ENCODE data around the gene POLD2.
A peak's percentile ranks its signal among the peaks of the same experiment; 100 is the strongest.

Gene POLD2

DNA sequence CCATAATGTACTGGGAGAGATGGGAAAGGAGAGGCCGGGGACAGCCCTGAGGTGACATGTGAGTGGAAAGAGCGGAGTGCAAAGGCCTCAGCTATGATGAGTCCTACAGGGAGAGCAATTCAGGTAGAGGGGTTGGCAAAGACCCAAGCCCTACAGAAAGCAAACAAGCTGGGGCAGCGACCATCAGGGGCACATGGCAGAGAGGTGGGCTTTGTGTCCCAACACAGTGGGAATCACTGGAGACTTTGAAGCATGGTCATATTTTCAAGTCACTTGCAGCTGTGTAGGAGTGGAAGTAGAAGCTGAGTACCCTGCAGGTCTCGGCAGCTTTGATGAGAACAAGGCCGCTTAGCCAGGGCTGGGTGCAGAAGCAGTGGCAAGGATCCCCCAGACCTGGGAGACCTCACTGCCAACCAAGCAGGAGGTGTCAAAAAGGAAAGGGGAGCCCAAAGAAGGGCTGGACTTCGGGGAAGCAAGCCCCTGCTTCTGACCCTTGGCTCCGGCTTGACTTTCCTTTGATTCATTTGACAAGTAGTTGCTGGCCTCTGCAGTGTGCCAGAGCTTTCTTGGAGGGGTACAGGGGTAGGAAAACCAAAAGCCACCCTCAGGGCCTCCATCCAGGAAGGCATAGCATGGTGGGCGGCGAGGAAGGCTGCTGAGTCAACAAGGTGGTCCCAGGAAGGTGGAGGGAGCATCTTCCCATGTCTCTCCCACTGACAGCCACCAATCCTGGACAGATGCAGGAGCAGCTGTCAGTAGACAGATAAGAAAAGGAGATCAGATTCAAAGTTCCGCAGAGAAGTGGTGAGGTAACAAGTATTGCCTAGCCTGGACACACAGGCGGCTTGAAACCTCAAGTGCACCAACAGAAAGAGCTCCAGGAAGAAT lies 56.0 kb downstream of the POLD2 start:
- no peak overlapping the region for H4K91ac ChIP-seq (ENCODE audit: low read depth, low read length, poor library complexity)
- H2AK5ac ChIP-seq (ENCODE audit: low read depth, low read length): no peak overlapping the region
- H2BK120ac ChIP-seq (ENCODE audit: low read depth, low read length): peak overlapping the region; percentile 2
- no peak for DNase-seq (ENCODE audit: low spot score)
- H3K23ac ChIP-seq (ENCODE audit: low read depth, low read length, poor library complexity): no peak overlapping the region
- H3K79me1 ChIP-seq (ENCODE audit: low read depth, low read length): peaks cover 4% of the 10 kb centered on the region
- no peak overlapping the region for H2AFZ ChIP-seq (ENCODE audit: low read length)
- H3K4me2 ChIP-seq (ENCODE audit: insufficient read depth, low read length, poor library complexity, severe bottlenecking): no peak overlapping the region
- no peak overlapping the region for H3K27ac ChIP-seq (replicated peaks; ENCODE audit: low read length)
- no peak overlapping the region for H3K4ac ChIP-seq (ENCODE audit: low read length)
- H3K27me3 ChIP-seq (ENCODE audit: control insufficient read depth in 3 of 3, insufficient read depth in 3 of 3, low read depth in 1 of 3, low read length in 3 of 3): no peaks in the 10 kb centered on the region
- H3K36me3 ChIP-seq (replicated peaks in 1 of 2; ENCODE audit: control insufficient read depth in 2 of 2, insufficient read depth in 2 of 2, low read length in 2 of 2): peaks cover 0 to 6% of the 10 kb centered on the region in 2 donors
- no peak overlapping the region for H2BK15ac ChIP-seq (ENCODE audit: low read length)
- H2BK12ac ChIP-seq (ENCODE audit: low read length): no peak overlapping the region
- no peak overlapping the region for H3K9ac ChIP-seq (ENCODE audit: low read depth, low read length, poor library complexity)
- no peak overlapping the region for H3K4me3 ChIP-seq (ENCODE audit: low read length in 2 of 2)
- H3K9me3 ChIP-seq (replicated peaks in 1 of 2; ENCODE audit: control insufficient read depth in 2 of 2, insufficient read depth in 1 of 2, low read depth in 1 of 2, low read length in 2 of 2): no peaks in the 10 kb centered on the region
- H4K8ac ChIP-seq (ENCODE audit: low read depth, low read length): no peak overlapping the region
- H3K4me1 ChIP-seq (ENCODE audit: control insufficient read depth in 2 of 2, insufficient read depth in 1 of 2, low read depth in 1 of 2, low read length in 2 of 2): peaks cover 19 to 24% of the 10 kb centered on the region in 2 donors
- H3K14ac ChIP-seq (ENCODE audit: low read length): no peak overlapping the region
- WGBS, 2 donors (ENCODE audit: extremely low coverage in 2 of 2, insufficient read length in 2 of 2, insufficient replicate concordance in 1 of 2): no CpG with 5 or more reads among the region's 11 CpGs
- no peak overlapping the region for H2BK5ac ChIP-seq (ENCODE audit: low read length)
- no peak overlapping the region for H3K18ac ChIP-seq (ENCODE audit: low read length)

DNA sequence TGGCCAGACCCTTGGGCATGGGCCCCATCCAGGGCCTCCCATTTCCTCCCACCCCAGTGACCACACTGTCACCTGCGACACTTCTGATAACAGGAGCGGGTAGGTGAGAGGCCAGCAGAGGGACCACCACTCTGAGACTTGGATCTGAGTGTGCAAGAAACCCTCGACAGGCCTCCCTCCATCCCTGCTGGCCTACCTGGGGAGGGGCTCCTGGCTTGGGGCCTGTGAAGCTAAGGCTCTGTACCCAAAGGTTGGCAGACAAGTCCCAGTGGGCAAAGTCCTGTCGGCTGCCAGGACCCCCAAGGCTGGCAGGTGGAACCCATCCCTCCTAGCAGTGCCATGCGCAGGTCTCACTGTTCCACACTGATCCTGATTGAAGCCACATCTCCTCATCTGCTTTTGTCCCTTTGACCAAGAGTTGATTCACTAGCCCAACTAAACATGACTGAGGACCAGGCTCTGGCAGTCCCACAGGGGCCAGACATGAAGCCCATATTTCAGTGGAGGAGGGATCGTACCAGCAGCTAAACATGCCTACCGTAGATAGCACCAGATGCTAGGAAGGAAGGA lies 56.8 kb downstream of the POLD2 start:
- WGBS, 2 donors (ENCODE audit: extremely low coverage in 2 of 2, insufficient read length in 2 of 2, insufficient replicate concordance in 1 of 2): no CpG with 5 or more reads among the region's 7 CpGs
- no peak overlapping the region for H2BK12ac ChIP-seq (ENCODE audit: low read length)
- no peak overlapping the region for H3K14ac ChIP-seq (ENCODE audit: low read length)
- H2BK15ac ChIP-seq (ENCODE audit: low read length): peak overlapping the region; percentile 0
- H2AK5ac ChIP-seq (ENCODE audit: low read depth, low read length): peak overlapping the region; percentile 33
- H3K4ac ChIP-seq (ENCODE audit: low read length): no peak overlapping the region
- no peak overlapping the region for H3K4me3 ChIP-seq (ENCODE audit: low read length in 2 of 2)
- no peak overlapping the region for H2BK5ac ChIP-seq (ENCODE audit: low read length)
- no peak overlapping the region for H3K23ac ChIP-seq (ENCODE audit: low read depth, low read length, poor library complexity)
- peaks cover 6 to 13% of the 10 kb centered on the region in 2 donors for H3K36me3 ChIP-seq (replicated peaks in 1 of 2; ENCODE audit: control insufficient read depth in 2 of 2, insufficient read depth in 2 of 2, low read length in 2 of 2)
- H2AFZ ChIP-seq (ENCODE audit: low read length): no peak overlapping the region
- H3K18ac ChIP-seq (ENCODE audit: low read length): peak overlapping the region; percentile 42
- no peak overlapping the region for H2BK120ac ChIP-seq (ENCODE audit: low read depth, low read length)
- no peak for DNase-seq (ENCODE audit: low spot score)
- H3K79me1 ChIP-seq (ENCODE audit: low read depth, low read length): peaks cover 4% of the 10 kb centered on the region
- no peak overlapping the region for H3K27ac ChIP-seq (replicated peaks; ENCODE audit: low read length)
- no peak overlapping the region for H4K91ac ChIP-seq (ENCODE audit: low read depth, low read length, poor library complexity)
- no peaks in the 10 kb centered on the region for H3K27me3 ChIP-seq (ENCODE audit: control insufficient read depth in 3 of 3, insufficient read depth in 3 of 3, low read depth in 1 of 3, low read length in 3 of 3)
- H4K8ac ChIP-seq (ENCODE audit: low read depth, low read length): no peak overlapping the region
- no peak overlapping the region for H3K4me2 ChIP-seq (ENCODE audit: insufficient read depth, low read length, poor library complexity, severe bottlenecking)
- peaks cover 19 to 24% of the 10 kb centered on the region in 2 donors for H3K4me1 ChIP-seq (ENCODE audit: control insufficient read depth in 2 of 2, insufficient read depth in 1 of 2, low read depth in 1 of 2, low read length in 2 of 2)
- no peak overlapping the region for H3K9ac ChIP-seq (ENCODE audit: low read depth, low read length, poor library complexity)
- no peaks in the 10 kb centered on the region for H3K9me3 ChIP-seq (replicated peaks in 1 of 2; ENCODE audit: control insufficient read depth in 2 of 2, insufficient read depth in 1 of 2, low read depth in 1 of 2, low read length in 2 of 2)

DNA sequence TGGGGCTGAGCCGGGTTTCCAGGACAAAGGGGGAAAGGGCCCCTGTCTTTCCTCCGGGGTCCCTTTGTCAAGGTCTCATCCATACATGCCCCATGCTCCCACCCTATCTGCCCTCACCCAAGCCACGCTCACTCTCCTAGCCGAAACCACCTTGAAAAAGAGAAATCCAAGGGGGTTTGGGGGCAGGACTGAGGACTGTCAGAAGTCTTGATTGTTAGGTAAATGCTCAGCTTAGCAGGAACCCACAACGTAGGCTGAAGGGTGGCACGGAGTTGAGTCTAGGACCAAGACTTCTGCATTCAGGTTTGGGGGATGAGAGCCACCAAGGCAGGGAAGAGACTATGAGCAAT lies 57.3 kb downstream of the POLD2 start:
- no peak overlapping the region for H2BK12ac ChIP-seq (ENCODE audit: low read length)
- H2AFZ ChIP-seq (ENCODE audit: low read length): peak overlapping the region; percentile 84
- no peak overlapping the region for H3K4ac ChIP-seq (ENCODE audit: low read length)
- H2BK5ac ChIP-seq (ENCODE audit: low read length): peak overlapping the region; percentile 97
- no peak overlapping the region for H2BK120ac ChIP-seq (ENCODE audit: low read depth, low read length)
- no peak overlapping the region for H3K9ac ChIP-seq (ENCODE audit: low read depth, low read length, poor library complexity)
- H3K79me1 ChIP-seq (ENCODE audit: low read depth, low read length): peaks cover 4% of the 10 kb centered on the region
- peak overlapping the region; percentile 0 for H2BK15ac ChIP-seq (ENCODE audit: low read length)
- peaks cover 19 to 24% of the 10 kb centered on the region in 2 donors for H3K4me1 ChIP-seq (ENCODE audit: control insufficient read depth in 2 of 2, insufficient read depth in 1 of 2, low read depth in 1 of 2, low read length in 2 of 2)
- H3K4me3 ChIP-seq (ENCODE audit: low read length in 2 of 2): no peak overlapping the region
- peak overlapping the region; percentile 67 for H3K27ac ChIP-seq (replicated peaks; ENCODE audit: low read length)
- H3K4me2 ChIP-seq (ENCODE audit: insufficient read depth, low read length, poor library complexity, severe bottlenecking): peak overlapping the region; percentile 41
- no peaks in the 10 kb centered on the region for H3K27me3 ChIP-seq (ENCODE audit: control insufficient read depth in 3 of 3, insufficient read depth in 3 of 3, low read depth in 1 of 3, low read length in 3 of 3)
- DNase-seq (ENCODE audit: low spot score): no peak
- H3K36me3 ChIP-seq (replicated peaks in 1 of 2; ENCODE audit: control insufficient read depth in 2 of 2, insufficient read depth in 2 of 2, low read length in 2 of 2): peaks cover 6 to 18% of the 10 kb centered on the region in 2 donors
- no CpG with 5 or more reads among the region's 6 CpGs for WGBS, 2 donors (ENCODE audit: extremely low coverage in 2 of 2, insufficient read length in 2 of 2, insufficient replicate concordance in 1 of 2)
- H3K9me3 ChIP-seq (replicated peaks in 1 of 2; ENCODE audit: control insufficient read depth in 2 of 2, insufficient read depth in 1 of 2, low read depth in 1 of 2, low read length in 2 of 2): no peaks in the 10 kb centered on the region
- no peak overlapping the region for H3K23ac ChIP-seq (ENCODE audit: low read depth, low read length, poor library complexity)
- peak overlapping the region; percentile 55 for H3K18ac ChIP-seq (ENCODE audit: low read length)
- H2AK5ac ChIP-seq (ENCODE audit: low read depth, low read length): no peak overlapping the region
- H3K14ac ChIP-seq (ENCODE audit: low read length): no peak overlapping the region
- no peak overlapping the region for H4K8ac ChIP-seq (ENCODE audit: low read depth, low read length)
- no peak overlapping the region for H4K91ac ChIP-seq (ENCODE audit: low read depth, low read length, poor library complexity)

DNA sequence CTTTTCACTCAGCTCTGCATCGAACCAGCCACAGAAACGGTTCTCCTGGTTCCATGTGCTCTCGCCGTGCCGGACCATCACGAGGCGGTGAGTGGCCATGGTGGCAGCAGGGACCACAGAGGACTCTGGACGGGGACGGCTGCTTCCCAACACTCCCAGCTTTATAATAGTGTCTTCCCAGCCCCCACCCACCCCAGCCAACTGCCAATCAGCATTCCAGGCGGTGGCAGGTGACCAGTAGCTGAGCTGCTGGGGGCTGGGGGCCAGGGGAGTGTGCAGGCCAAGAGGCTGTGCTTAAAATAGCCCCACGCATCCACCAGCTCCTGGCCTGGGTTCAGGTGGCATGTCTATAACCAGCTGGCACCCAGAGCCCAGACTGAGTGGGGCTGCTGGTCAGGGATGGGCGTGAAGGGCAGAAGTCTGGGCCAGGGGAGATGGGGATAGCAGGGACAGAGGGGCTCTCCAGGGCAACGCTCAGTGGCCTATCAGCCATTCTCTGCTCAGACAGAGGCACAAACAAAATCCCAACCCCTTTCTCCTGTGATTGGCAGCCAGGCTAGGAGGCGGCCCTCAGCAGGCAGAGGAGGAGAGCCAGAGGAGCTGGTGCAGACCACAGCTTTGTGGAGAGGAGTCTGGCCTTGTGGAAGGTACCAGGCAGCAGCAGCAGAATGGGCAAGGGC lies 57.8 kb downstream of the POLD2 start, which contains the start of gene PGAM2:
PGAM2 (minus strand) TSS at position 137 of the 680 bp plus-strand sequence; CDS start at position 99, 38 bp downstream.
- Histone ChIP-seq H3K23ac (ENCODE audit: low read depth, low read length, poor library complexity) (peak within 1 kb of the TSS; percentile 89), H3K27ac (replicated peaks; ENCODE audit: low read length) (peak within 1 kb of the TSS; percentile 77), H3K27me3 (ENCODE audit: control insufficient read depth in 3 of 3, insufficient read depth in 3 of 3, low read depth in 1 of 3, low read length in 3 of 3) (no peaks in the 10 kb centered on the region), H3K4me1 (ENCODE audit: control insufficient read depth in 2 of 2, insufficient read depth in 1 of 2, low read depth in 1 of 2, low read length in 2 of 2) (peaks cover 19 to 24% of the 10 kb centered on the region in 2 donors), H2BK5ac (ENCODE audit: low read length) (peak within 1 kb of the TSS; percentile 97), H4K91ac (ENCODE audit: low read depth, low read length, poor library complexity) (no peak within 1 kb of the TSS), H3K79me1 (ENCODE audit: low read depth, low read length) (peaks cover 4% of the 10 kb centered on the region), H3K4me2 (ENCODE audit: insufficient read depth, low read length, poor library complexity, severe bottlenecking) (peak within 1 kb of the TSS; percentile 47), H3K4me3 (ENCODE audit: low read length in 2 of 2) (peak within 1 kb of the TSS in 1 of 2 donors; percentile 61), H2AFZ (ENCODE audit: low read length) (peak within 1 kb of the TSS; percentile 84), H3K9ac (ENCODE audit: low read depth, low read length, poor library complexity) (peak within 1 kb of the TSS; percentile 75), H2AK5ac (ENCODE audit: low read depth, low read length) (peak within 1 kb of the TSS; percentile 99), H3K18ac (ENCODE audit: low read length) (peak within 1 kb of the TSS; percentile 92), H2BK15ac (ENCODE audit: low read length) (peak within 1 kb of the TSS; percentile 25), H3K14ac (ENCODE audit: low read length) (peak within 1 kb of the TSS; percentile 9), H2BK120ac (ENCODE audit: low read depth, low read length) (peak within 1 kb of the TSS; percentile 56), H4K8ac (ENCODE audit: low read depth, low read length) (no peak within 1 kb of the TSS), H3K4ac (ENCODE audit: low read length) (peak within 1 kb of the TSS; percentile 86), H2BK12ac (ENCODE audit: low read length) (peak within 1 kb of the TSS; percentile 67), H3K36me3 (replicated peaks in 1 of 2; ENCODE audit: control insufficient read depth in 2 of 2, insufficient read depth in 2 of 2, low read length in 2 of 2) (peaks cover 9 to 23% of the 10 kb centered on the region in 2 donors), H3K9me3 (replicated peaks in 1 of 2; ENCODE audit: control insufficient read depth in 2 of 2, insufficient read depth in 1 of 2, low read depth in 1 of 2, low read length in 2 of 2) (no peaks in the 10 kb centered on the region)
- WGBS, 2 donors (ENCODE audit: extremely low coverage in 2 of 2, insufficient read length in 2 of 2, insufficient replicate concordance in 1 of 2): no CpG with 5 or more reads among the region's 14 CpGs
- peak; percentile 69 for DNase-seq (ENCODE audit: low spot score)

All from neuronal stem cell (in vitro differentiated cells).